ENCODE data around the gene GPR87. TPM values are rescaled to one million over a fixed set of nuclear protein-coding genes. Genes with fewer than 3 reads are reported as not detected.

GPR87 gene
- 56.9 and 64.5 TPM in 2 replicates for total RNA-seq

GRCh38 chr3:151316267-151316991 is at the start of gene GPR87:
TSS of gene GPR87 (minus strand) at chr3:151316820. CDS start at chr3:151300100, 16,720 bp downstream.
- peaks cover 2% of the 10 kb centered on the region for H3K36me3 ChIP-seq (ENCODE audit: control insufficient read depth, insufficient read depth, low read length)
- FAIRE-seq (no peak), DNase-seq (ENCODE audit: low read depth) (peak; percentile 98)
- H3K27me3 ChIP-seq (ENCODE audit: control insufficient read depth, insufficient read depth, low read length), result no peaks in the 10 kb centered on the region
- no peak for TF ChIP-seq CTCF (IDR thresholded peaks at IDR 0.05; ENCODE audit: insufficient read depth, low read length, severe bottlenecking)
- peak within 1 kb of the TSS; percentile 73 for H3K4me3 ChIP-seq (ENCODE audit: low read depth, low read length)

GRCh38 chr3:151362751-151363174 is 46.1 kb upstream of the GPR87 start:
- Histone ChIP-seq H3K4me3 (ENCODE audit: low read depth, low read length) (no peak overlapping the region), H3K36me3 (ENCODE audit: control insufficient read depth, insufficient read depth, low read length) (no peaks in the 10 kb centered on the region), H3K27me3 (ENCODE audit: control insufficient read depth, insufficient read depth, low read length) (no peaks in the 10 kb centered on the region)
- FAIRE-seq (no peak), DNase-seq (ENCODE audit: low read depth) (no peak)
- no peak for TF ChIP-seq CTCF (IDR thresholded peaks at IDR 0.05; ENCODE audit: insufficient read depth, low read length, severe bottlenecking)

- Histone ChIP-seq H3K36me3 (ENCODE audit: control insufficient read depth, insufficient read depth, low read length) (no peaks in the 10 kb centered on the region), H3K4me3 (ENCODE audit: low read depth, low read length) (no peak overlapping the region), H3K27me3 (ENCODE audit: control insufficient read depth, insufficient read depth, low read length) (no peaks in the 10 kb centered on the region)
- FAIRE-seq, result no peak
- no peak for DNase-seq (ENCODE audit: low read depth)
- TF ChIP-seq CTCF (IDR thresholded peaks at IDR 0.05; ENCODE audit: insufficient read depth, low read length, severe bottlenecking), result no peak
These were observed 40.8 kb upstream of the GPR87 start for GRCh38 chr3:151357463-151357850.

GRCh38 chr3:151356794-151357462 is 40.3 kb upstream of the GPR87 start:
- DNase-seq (ENCODE audit: low read depth) (peak; percentile 17), FAIRE-seq (no peak)
- Histone ChIP-seq H3K4me3 (ENCODE audit: low read depth, low read length) (no peak overlapping the region), H3K36me3 (ENCODE audit: control insufficient read depth, insufficient read depth, low read length) (no peaks in the 10 kb centered on the region), H3K27me3 (ENCODE audit: control insufficient read depth, insufficient read depth, low read length) (no peaks in the 10 kb centered on the region)
- no peak for TF ChIP-seq CTCF (IDR thresholded peaks at IDR 0.05; ENCODE audit: insufficient read depth, low read length, severe bottlenecking)

GRCh38 chr3:151351648-151352047 is 35.0 kb upstream of the GPR87 start:
- Histone ChIP-seq H3K36me3 (ENCODE audit: control insufficient read depth, insufficient read depth, low read length) (no peaks in the 10 kb centered on the region), H3K4me3 (ENCODE audit: low read depth, low read length) (no peak overlapping the region), H3K27me3 (ENCODE audit: control insufficient read depth, insufficient read depth, low read length) (no peaks in the 10 kb centered on the region)
- FAIRE-seq (no peak), DNase-seq (ENCODE audit: low read depth) (no peak)
- no peak for TF ChIP-seq CTCF (IDR thresholded peaks at IDR 0.05; ENCODE audit: insufficient read depth, low read length, severe bottlenecking)
